Upper lobe of left lung (tissue), 6 donors: ENCODE measurements around the gene UBE2J2. TPM values are rescaled to one million over a fixed set of nuclear protein-coding genes. Genes with fewer than 3 reads are reported as not detected.

Experiments used
- ATAC-seq, 2 donors: fragments of 200-7000 bp; cut with Tn5 transposase; one replicate each; pipeline ENCODE4 v1.9.1; 2022; ENCODE audit warnings: mild to moderate bottlenecking in 2 of 2, moderate library complexity in 2 of 2; ENCODE audit not compliant: low FRiP score in 2 of 2
- DNase-seq, 2 donors: peaks; one replicate each; pipeline ENCODE4 v3.0.0-alpha.2; 2019 to 2020
- H3K27ac ChIP-seq, 4 donors: fragments of 200-600 bp; sonication (generic); one replicate each; pipeline ENCODE4 v1.5.1; 2016 to 2019
- H3K27me3 ChIP-seq, 4 donors: fragments of 200-600 bp; sonication (generic); one replicate each; pipeline ENCODE4 v1.5.1; 2017 to 2019
- H3K36me3 ChIP-seq, 4 donors: fragments of 200-600 bp; sonication (generic); one replicate each; pipeline ENCODE4 v1.5.1; 2016 to 2019
- H3K4me1 ChIP-seq, 4 donors: fragments of 200-600 bp; sonication (generic); one replicate each; pipeline ENCODE4 v1.5.1; 2018 to 2019
- H3K4me3 ChIP-seq, 4 donors: fragments of 200-600 bp; sonication (generic); one replicate each; pipeline ENCODE4 v1.5.1; 2017 to 2019; ENCODE audit warnings: mild to moderate bottlenecking in 2 of 4, moderate library complexity in 1 of 4
- H3K9me3 ChIP-seq, 4 donors: fragments of 200-600 bp; sonication (generic); one replicate each; pipeline ENCODE4 v1.5.1; 2018 to 2019
- EP300 ChIP-seq, 4 donors: sonication (generic); formaldehyde crosslinking; IDR thresholded peaks; one replicate each; pipeline ENCODE4 v1.5.1; 2017; ENCODE audit warnings: antibody characterized with exemption in 4 of 4, control low read depth in 2 of 4
- POLR2A ChIP-seq, 4 donors: fragments of 450-650 bp; IDR thresholded peaks; one replicate each; pipeline ENCODE4 v1.5.1; 2016 to 2017; ENCODE audit warnings: antibody characterized with exemption in 4 of 4, mild to moderate bottlenecking in 2 of 4
- POLR2AphosphoS5 ChIP-seq, 2 donors: sonication (generic); formaldehyde crosslinking; IDR thresholded peaks; one replicate each; pipeline ENCODE4 v1.5.1; 2017; ENCODE audit warnings: antibody characterized with exemption in 2 of 2
- WGBS, 2 donors: methylation state at CpG; one replicate each; pipeline ENCODE4 v1.1.5; 2017 to 2018; 5-methylcytosine and 5-hydroxymethylcytosine counted together
- total RNA-seq, 6 donors: library from RNA; depleted of rRNA in 4 of 6; stranded (reverse); fragments of >200 nt in 4 of 6; gene quantifications; one replicate each; pipeline versions ENCODE4 v1.1.0 to v1.2.1, GENCODE V29; 2016 to 2021
- TF ChIP-seq, protein P1 (sequence below), 6 experiments: fragments of 450-650 bp in 4 of 6; fragments of 200-600 bp in 2 of 6; sonication (generic) in 2 of 6; IDR thresholded peaks; one replicate each; pipeline ENCODE4 v1.5.1; 2016 to 2019; ENCODE audit warnings: antibody characterized with exemption in 6 of 6
- donor health status: DM: no; HTN: no; CAD: no; lungs with moderate emphysema.
- donor health status: DM: no; HTN: yes; CAD: no; lungs with severe emphysema.

UBE2J2 gene
- total RNA-seq, 6 donors from 2014 or later, result 41.5 to 88.0 (median 50.5) TPM

DNA sequence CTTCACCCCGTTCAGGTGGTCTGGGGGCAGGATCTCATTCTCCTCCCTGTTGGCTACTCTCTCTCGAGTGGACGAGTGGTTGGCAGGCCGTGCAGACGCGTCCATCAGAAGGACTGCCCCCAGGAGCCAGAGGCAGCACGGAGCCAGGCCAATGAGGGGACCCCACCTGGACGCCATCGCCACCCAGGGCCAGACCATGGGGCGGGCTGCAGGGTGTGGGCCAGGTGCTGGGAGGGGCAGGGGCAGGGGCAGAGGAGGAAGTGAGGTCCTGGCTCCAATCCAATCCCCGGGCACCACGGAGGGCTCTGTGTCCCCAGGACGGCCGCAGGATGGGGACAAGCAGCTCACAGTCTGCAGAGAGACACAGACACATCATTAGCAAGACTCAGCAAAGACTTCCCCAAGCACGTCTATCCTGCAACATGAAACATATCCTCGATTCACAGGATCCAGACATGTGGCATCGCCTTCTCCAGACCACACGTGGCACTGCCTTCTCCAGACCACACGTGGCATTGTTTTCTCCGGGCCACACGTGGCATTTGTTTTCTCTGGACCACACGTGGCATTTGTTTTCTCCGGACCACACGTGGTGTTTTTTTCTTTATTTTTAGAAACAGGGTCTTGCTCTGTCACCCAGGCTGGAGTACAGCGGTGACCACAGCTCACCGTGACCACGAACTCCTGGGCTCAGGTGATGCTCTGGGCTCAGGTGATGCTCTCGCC lies 44.9 kb downstream of the UBE2J2 start:
- Histone ChIP-seq H3K36me3 (peaks cover 14 to 50% (median 41%) of the 10 kb centered on the region in 4 donors), H3K27me3 (no peaks in the 10 kb centered on the region), H3K27ac (no peak overlapping the region), H3K9me3 (peaks cover 0 to 3% (median 0%) of the 10 kb centered on the region in 4 donors), H3K4me1 (peaks cover 27 to 41% (median 31%) of the 10 kb centered on the region in 4 donors), H3K4me3 (no peak overlapping the region)
- peak in 1 of 2 donors; percentile 69 for DNase-seq
- TF ChIP-seq, protein P1, sequence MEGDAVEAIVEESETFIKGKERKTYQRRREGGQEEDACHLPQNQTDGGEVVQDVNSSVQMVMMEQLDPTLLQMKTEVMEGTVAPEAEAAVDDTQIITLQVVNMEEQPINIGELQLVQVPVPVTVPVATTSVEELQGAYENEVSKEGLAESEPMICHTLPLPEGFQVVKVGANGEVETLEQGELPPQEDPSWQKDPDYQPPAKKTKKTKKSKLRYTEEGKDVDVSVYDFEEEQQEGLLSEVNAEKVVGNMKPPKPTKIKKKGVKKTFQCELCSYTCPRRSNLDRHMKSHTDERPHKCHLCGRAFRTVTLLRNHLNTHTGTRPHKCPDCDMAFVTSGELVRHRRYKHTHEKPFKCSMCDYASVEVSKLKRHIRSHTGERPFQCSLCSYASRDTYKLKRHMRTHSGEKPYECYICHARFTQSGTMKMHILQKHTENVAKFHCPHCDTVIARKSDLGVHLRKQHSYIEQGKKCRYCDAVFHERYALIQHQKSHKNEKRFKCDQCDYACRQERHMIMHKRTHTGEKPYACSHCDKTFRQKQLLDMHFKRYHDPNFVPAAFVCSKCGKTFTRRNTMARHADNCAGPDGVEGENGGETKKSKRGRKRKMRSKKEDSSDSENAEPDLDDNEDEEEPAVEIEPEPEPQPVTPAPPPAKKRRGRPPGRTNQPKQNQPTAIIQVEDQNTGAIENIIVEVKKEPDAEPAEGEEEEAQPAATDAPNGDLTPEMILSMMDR (IDR thresholded peaks at IDR 0.05), result no peak
- TF ChIP-seq POLR2A (IDR thresholded peaks at IDR 0.05) (no peak), EP300 (IDR thresholded peaks at IDR 0.05) (no peak), POLR2AphosphoS5 (IDR thresholded peaks at IDR 0.05) (no peak)
- 88 to 96% methylated on average over 17 to 26 of the region's 28 CpGs for WGBS, 2 donors
- ATAC-seq, result no peak

DNA sequence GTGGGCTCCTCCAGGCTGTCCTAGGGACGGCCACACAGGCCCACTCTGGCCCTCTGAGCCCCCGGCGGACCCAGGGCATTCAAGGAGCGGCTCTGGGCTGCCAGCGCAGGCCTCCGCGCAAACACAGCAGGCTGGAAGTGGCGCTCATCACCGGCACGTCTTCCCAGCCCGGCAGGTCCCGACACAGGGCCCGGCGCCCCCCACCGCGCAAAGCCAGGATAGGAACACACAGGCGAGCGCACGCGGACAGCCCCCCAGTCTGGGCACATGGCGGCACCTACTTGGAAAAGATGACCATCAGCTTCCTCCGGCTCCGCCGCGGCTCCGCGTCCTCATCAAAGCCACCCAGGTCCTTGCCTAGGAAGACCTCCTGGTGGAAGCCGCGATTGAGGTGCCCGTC lies 45.5 kb downstream of the UBE2J2 start:
- Histone ChIP-seq H3K27me3 (no peaks in the 10 kb centered on the region), H3K4me1 (peaks cover 24 to 36% (median 26%) of the 10 kb centered on the region in 4 donors), H3K4me3 (no peak overlapping the region), H3K9me3 (peaks cover 0 to 3% (median 0%) of the 10 kb centered on the region in 4 donors), H3K27ac (no peak overlapping the region), H3K36me3 (peaks cover 15 to 56% (median 46%) of the 10 kb centered on the region in 4 donors)
- peak in 1 of 2 donors; percentile 86 for DNase-seq
- no peak for ATAC-seq
- no peak for TF ChIP-seq POLR2A (IDR thresholded peaks at IDR 0.05)
- no peak for TF ChIP-seq POLR2AphosphoS5 (IDR thresholded peaks at IDR 0.05)
- TF ChIP-seq, protein P1 (IDR thresholded peaks at IDR 0.05), result no peak
- TF ChIP-seq EP300 (IDR thresholded peaks at IDR 0.05), result no peak
- WGBS, 2 donors, result 92 to 94% methylated on average over 3 to 25 of the region's 30 CpGs

DNA sequence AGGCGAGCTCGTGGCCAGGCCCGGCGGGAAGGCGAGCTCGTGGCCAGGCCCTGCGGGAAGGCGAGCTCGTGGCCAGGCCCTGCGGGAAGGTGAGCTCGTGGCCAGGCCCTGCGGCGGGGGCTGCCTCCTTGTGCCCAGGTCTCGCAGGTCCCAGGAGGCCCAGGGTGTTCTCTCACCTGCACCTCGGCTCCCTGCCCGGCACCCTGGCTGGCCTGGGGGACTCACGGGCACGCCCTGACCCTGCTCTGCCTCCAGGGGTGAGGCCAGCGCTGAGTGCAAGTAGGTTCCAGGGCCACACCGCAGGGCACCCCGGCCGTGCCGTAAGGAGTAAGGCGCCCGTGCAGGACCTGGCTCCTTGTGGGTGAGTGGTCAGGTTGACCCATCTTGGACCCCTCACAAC lies 46.3 kb downstream of the UBE2J2 start:
- H3K4me3 ChIP-seq, result no peak overlapping the region
- H3K27me3 ChIP-seq, result no peaks in the 10 kb centered on the region
- no peak for ATAC-seq
- peaks cover 23 to 64% (median 55%) of the 10 kb centered on the region in 4 donors for H3K36me3 ChIP-seq
- WGBS, 2 donors, result 93 to 99% methylated on average over 11 to 13 of the region's 25 CpGs
- TF ChIP-seq EP300 (IDR thresholded peaks at IDR 0.05) (no peak), POLR2A (IDR thresholded peaks at IDR 0.05) (no peak), POLR2AphosphoS5 (IDR thresholded peaks at IDR 0.05) (no peak)
- TF ChIP-seq, protein P1 (IDR thresholded peaks at IDR 0.05), result no peak
- peaks cover 18 to 28% (median 18%) of the 10 kb centered on the region in 4 donors for H3K4me1 ChIP-seq
- H3K9me3 ChIP-seq, result no peaks in the 10 kb centered on the region
- H3K27ac ChIP-seq, result no peak overlapping the region
- DNase-seq, result peak in 1 of 2 donors; percentile 82

DNA sequence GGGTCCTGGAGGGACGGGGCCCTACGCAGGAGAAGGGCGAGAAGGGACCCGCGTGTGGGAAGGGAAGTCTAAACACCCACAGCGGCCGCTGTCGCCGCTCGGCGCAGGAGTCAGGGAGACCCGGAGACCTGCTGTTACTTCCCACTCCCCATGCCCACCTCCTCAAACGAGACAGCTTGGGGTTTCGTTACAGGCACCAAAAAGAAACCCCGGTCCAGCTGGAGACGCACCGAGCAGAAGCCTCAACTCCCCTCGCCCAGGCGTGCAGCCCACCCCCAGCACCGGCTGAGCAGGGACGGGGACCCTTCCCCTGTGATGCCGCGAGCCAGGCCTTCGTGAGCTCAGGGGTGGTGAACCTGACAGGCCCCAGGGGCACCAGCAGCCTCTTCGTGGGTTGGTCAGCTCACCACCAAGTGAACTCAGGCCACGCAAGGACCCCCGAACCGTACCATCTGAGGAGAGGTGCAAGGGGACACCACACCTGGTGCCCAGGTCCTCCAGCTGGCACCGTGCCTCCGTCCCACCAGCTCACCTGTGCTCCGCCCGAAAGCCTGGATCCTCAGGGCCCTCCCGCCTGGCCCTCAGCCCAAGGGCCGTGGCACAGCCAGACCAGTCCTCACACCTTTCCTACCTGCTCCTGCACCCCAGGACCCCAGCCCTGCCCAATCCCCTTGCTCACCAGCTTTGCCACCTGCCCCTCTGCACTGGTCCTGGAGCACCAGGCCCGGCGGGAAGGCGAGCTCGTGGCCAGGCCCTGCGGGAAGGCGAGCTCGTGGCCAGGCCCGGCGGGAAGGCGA lies 46.9 kb downstream of the UBE2J2 start:
- ATAC-seq (no peak), DNase-seq (peak in 1 of 2 donors; percentile 71)
- Histone ChIP-seq H3K27me3 (no peaks in the 10 kb centered on the region), H3K27ac (no peak overlapping the region), H3K4me3 (no peak overlapping the region), H3K4me1 (peaks cover 18 to 27% (median 18%) of the 10 kb centered on the region in 4 donors), H3K9me3 (no peaks in the 10 kb centered on the region), H3K36me3 (peaks cover 29 to 70% (median 61%) of the 10 kb centered on the region in 4 donors)
- WGBS, 2 donors, result 94 to 98% methylated on average over 18 to 40 of the region's 44 CpGs
- TF ChIP-seq POLR2AphosphoS5 (IDR thresholded peaks at IDR 0.05) (no peak), EP300 (IDR thresholded peaks at IDR 0.05) (no peak)
- TF ChIP-seq, protein P1 (IDR thresholded peaks at IDR 0.05), result no peak
